NCI-H1417 (cell line): ENCODE results near the gene GSE1.
A peak's percentile ranks its signal among the peaks of the same experiment; 100 is the strongest.

ENCODE experiments used
- DNase-seq, 3 experiments: peaks; one replicate each; lab custom pipeline; 2025; lab: John Stamatoyannopoulos, UW

Gene GSE1

DNA sequence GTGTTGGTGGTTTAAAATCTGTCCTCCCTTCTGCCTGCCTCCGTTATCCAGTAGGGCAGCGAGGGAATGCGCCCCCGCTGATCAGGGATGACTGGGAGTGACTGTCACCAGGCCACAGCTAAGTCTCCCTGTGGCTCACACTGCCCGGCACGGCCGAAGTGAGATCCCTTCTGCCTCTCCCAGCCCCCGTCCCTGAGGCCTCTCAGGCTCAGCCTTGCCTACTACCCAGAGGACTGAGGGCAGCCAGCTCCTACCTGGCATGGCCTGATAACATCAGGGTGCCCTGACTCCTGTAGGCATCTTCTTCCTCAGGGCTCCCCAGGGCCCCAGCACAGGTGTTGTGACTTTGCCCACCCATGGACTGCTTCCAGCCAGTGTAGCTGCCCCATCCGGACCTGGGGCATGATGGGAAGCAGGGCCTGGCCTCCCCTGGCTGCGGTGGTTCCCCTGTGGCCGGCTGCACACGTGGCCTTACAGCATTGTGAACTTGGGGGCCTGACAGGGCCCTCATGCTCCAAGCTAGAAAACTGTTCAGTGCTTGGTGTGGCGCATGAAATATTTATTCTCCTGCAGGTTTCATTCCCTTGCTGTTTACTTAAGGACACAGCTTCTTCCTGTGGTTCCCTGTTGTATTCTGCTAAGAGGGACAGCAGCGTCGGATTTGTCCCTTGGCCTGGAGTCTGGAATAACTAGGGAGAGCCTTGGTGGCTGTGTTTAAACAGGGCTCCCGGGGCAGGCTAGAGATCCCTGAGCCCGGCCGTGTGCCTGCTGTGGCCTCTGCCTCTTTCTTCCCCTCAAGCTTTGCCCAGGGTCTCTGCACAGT lies 45.6 kb downstream of the GSE1 start:
- DNase-seq: no peak

DNA sequence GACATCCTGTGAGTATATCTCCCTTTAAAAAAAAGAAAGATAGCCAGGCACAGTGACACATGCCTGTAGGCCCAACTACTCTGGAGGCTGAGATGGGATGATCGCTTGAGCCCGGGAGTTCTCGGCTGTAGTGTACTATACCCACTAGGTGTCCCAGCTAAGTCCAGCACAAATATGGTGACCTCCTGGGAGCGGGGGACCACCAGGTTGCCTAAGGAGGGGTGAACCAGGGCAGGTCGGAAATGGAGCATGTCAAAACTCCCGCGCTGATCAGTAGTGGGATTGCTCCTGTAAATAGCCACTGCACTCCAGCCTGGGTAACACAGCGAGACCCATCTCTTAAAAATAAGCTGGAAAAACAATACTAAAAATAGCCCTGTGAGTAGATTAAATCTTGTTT lies 46.2 kb downstream of the GSE1 start:
- DNase-seq: no peak

DNA sequence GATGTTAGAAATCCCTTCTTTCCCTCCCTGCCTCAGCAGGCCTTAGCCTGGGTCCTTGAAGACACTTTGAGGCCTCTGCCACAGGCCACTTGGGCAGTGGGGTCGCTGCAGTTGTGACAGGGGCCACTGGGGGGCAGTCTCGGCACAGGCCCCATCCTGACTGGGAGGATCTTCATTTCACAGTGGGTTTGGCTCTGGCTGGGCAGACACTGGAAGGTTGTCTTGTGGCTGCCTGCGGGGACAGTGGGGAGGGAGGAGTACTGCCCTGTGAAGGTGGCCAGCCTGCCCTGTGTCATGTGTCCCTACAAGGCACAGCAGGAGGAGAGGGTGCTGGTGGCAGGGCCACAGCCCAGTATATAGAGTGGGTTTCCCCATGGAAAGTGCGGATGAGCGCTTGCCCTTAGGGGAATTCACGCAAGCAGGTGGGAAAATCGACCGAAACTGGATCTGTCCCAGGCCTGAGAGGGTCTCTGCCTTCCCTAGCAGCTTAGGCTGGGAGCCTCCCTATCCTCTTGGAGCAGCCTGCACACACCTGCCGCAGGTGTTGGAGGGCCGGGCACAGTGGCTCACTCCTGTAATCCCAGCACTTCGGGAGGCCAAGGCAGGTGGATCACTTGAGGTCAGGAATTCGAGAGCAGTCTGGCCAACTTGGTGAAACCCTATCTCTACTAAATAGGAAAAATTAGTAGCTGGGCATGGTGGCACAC lies 46.8 kb downstream of the GSE1 start:
- DNase-seq: peak; percentile 34 to 68 (median 36)

DNA sequence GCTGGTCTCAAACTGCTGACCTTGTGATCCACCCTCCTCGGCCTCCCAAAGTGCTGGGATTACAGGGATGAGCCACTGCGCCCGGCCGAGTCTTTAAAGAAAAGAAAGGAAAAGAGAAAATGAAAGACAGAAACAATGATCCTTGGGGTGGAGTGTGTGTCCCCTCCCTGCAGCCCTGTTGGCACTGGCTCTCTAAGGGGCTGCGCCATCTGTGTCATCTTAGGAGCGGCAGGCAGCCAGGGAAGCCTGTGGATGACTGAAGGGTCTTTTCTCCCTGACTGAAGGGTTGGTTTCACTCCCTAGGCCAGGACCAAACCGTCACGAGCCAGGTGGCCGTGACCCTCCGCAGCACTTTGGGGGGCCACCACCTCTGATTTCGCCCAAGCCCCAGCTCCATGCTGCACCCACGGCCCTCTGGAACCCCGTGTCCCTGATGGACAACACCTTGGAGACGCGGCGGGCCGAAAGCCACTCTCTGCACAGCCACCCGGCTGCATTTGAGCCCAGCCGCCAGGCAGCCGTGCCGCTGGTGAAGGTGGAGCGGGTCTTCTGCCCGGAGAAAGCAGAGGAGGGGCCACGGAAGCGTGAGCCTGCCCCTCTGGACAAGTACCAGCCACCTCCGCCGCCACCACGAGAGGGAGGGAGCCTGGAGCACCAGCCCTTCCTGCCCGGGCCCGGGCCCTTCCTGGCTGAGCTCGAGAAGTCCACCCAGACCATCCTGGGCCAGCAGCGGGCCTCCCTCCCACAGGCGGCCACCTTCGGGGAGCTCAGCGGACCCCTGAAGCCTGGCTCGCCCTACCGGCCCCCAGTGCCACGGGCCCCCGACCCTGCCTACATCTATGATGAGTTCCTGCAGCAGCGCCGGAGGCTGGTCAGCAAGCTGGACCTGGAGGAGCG lies 48.0 kb downstream of the GSE1 start:
- peak in 1 of 3 experiments; percentile 22 for DNase-seq

DNA sequence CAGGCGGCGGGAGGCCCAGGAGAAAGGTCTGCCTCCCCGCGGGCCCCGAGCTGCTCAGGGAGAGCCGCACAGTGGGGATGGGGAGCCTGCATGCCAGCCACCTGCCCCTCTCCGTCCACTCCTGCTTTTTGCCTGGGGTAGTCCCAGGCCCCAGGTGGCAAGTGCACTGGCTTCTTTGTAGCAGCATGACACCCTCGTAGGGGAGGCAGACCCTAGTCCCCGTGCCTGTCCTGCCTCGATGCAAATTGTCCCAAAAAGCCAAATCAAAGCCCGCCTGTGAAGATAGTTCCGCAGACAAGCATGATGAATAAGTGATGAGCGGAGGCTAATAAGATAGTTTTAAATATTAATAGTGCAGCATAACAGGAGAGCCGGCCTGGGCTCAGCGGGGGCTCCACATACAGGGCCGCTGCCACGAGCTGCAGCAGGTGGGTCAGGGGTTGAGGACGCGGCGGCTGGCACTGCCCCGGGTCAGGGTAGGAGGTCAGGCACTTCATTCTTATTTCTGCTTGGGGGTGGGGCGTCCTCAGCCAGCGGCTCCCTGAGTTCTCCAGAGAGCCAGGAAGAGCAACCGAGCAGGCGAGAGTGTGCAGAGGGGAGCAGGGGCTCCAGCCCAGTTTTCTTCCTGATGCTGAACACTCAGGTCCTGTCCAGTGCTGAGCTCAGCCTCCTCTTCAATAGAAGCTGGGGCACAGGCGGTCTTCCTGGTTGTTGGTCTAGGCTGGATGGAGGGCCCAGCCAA lies 48.8 kb downstream of the GSE1 start:
- DNase-seq: no peak

DNA sequence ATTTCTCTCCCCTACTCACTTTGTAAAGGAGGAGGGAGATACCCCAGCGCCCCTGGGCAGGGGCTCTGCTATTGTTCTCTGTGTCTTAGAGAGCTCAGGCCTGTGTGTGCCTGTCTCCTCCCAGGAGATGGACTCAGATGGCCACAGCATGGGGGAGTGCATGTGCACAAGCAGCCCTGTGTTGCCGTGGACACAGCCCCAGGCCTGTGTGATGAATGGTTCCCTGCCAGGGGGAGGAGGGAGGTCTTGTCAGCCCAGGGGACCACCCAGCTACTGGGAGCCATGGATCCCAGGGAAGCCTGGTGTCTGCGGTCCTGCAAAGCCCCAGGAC lies 49.3 kb downstream of the GSE1 start:
- peak in 2 of 3 experiments; percentile 31 to 73 for DNase-seq

DNA sequence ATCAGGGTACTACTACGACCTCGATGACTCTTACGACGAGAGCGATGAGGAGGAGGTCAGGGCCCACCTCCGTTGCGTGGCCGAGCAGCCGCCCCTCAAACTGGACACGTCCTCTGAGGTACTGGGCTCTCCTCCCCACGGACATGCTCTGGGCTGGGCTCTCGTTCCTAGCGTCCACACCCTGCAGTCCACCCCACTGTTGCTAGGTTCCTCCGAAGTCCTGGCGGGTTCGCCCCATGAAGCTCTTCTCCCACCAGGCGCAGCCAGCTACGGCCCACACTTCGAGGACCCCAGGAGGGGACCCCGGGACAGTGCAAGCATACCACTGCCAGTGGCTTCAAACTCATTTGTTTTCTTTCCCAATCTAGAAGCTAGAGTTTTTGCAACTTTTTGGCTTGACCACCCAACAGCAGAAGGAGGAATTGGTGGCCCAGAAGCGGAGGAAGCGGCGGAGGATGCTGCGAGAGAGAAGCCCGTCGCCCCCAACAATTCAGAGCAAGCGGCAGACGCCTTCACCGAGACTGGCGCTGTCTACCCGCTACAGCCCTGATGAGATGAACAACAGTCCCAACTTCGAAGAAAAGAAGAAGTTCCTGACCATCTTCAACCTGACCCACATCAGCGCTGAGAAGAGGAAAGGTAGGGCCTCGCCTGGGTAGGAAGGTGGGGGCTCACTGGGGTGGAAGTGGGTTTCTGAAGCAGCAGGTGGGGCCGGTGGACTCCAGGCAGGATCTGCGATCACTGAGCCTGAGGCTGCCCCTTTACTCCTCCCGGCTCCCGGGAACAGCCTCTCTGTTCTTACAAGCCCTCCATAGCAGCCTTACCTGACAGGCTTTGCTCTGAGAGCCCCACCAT lies 50.1 kb downstream of the GSE1 start:
- no peak for DNase-seq

DNA sequence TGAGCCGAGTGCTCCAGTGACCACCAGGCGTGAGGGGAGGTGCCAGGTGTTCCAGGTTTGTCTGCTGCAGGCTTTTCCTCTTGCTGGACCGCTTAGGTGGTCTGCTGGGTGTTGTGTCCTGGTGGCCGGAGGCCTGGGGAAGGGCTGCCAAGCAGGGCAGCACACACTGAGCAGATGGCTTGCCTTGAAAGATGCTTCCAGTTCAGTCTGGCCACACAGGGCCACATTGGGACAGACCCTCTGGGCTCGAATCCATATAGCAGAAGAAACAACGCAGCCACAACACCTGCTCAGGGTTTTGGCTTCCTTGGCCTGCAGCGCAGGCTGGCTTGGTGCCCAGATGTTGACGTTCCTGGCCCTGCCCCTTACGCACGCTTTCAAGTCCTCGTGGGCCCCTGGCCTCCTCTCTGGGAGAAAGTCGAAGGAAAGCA lies 50.8 kb downstream of the GSE1 start:
- peak in 2 of 3 experiments; percentile 11 to 27 for DNase-seq

DNA sequence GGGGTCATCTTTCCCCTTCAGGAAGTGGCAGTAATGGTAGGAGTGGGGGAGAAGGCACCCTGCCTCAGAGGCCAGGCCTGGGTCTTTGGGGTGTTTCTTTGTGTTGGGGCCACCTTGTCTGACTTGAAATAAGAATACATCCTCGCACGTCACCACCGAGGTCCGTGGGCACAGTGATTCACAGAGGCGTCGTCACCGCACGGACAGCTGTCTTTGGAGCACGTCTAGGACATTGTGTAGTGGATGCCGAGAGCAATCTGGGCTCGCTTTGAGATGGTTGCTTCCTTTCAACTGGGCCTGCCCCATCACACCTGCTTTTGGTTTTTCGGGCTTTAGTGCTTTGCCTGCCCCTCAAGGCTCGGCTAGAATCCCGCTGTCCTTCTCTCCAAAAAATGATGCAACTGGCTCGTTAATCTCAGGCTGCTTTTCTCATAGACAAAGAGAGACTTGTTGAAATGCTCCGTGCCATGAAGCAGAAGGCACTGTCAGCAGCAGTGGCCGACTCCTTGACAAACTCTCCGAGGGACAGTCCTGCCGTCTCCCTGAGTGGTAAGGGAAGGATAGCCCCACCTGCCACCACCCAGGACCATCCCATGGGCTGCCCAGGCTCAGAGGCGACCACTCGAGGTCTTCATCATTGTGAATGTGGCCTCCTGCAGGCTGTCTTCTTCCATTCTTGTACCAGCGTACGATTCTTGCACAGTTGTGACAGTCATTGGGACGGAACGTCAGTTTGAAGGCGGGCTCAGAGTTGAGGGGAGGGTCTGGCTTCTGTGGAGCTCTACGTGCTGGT lies 51.7 kb downstream of the GSE1 start:
- no peak for DNase-seq

DNA sequence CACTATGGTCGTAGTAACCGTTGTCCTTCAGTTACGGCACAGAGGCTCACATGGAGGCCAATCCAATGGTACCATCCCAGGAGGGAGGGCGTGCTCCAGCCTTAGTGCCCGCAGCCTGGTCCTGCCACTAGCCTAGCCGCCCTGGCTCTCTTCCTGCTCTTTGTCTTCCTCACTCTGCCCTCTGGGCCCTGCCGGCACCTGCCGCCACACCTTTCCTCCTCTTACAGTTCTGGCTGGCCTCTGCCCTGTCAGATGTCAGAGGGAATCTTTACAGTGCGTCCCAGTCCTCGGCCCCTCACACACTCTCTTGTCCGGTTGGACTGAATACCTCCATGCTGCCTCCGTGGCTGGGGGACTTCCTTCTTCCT lies 52.2 kb downstream of the GSE1 start:
- no peak for DNase-seq

DNA sequence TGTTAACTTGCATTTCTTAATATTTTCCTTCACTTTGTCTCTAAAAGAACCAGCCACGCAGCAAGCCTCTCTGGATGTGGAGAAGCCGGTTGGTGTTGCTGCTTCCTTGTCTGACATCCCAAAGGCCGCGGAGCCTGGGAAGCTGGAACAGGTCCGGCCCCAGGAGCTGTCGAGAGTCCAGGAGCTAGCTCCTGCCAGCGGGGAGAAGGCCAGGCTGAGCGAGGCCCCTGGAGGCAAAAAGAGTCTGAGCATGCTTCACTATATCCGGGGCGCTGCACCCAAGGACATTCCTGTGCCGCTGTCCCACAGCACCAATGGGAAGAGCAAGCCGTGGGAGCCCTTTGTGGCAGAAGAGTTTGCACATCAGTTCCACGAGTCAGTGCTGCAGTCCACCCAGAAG lies 52.8 kb downstream of the GSE1 start:
- no peak for DNase-seq

DNA sequence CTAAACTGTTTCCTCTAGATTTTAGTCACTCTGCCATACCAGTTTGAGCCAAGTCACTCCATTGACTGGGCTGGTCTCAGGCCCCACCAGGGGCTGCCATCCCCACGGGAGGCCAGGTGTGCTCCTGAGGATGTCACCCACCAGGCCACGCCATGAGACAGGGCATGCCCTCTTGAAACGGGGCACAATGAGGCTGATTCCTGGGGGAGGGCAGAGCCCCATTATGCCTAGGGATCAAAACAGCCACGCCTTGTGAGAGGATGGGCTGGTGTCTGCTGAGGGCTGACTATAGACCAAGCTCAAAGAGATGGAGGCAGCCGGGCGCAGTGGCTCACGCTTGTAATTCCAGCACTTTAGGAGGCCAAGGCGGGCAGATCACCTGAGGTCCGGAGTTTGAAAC lies 54.1 kb downstream of the GSE1 start:
- DNase-seq: no peak

DNA sequence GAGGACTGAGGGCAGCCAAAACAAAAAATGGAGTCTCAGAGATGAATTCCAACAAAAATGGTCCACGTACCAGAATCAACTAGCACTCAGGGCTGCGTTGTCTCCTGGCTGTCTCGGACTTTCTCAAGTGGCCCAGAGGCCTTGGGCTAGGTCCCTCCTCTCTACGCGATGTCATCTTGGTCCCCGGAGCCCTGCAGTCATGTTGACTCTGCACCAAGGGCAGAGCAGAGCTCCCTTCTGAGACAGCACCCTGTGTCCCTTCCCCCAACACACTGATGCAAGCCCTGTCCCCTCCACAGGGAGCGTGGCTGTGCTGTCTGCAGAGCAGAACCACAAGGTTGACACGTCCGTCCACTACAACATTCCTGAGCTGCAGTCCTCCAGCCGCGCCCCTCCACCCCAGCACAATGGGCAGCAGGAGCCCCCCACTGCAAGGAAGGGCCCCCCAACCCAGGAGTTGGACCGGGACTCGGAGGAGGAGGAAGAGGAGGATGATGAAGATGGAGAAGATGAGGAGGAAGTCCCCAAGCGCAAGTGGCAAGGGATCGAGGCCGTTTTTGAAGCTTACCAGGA lies 54.8 kb downstream of the GSE1 start:
- no peak for DNase-seq

DNA sequence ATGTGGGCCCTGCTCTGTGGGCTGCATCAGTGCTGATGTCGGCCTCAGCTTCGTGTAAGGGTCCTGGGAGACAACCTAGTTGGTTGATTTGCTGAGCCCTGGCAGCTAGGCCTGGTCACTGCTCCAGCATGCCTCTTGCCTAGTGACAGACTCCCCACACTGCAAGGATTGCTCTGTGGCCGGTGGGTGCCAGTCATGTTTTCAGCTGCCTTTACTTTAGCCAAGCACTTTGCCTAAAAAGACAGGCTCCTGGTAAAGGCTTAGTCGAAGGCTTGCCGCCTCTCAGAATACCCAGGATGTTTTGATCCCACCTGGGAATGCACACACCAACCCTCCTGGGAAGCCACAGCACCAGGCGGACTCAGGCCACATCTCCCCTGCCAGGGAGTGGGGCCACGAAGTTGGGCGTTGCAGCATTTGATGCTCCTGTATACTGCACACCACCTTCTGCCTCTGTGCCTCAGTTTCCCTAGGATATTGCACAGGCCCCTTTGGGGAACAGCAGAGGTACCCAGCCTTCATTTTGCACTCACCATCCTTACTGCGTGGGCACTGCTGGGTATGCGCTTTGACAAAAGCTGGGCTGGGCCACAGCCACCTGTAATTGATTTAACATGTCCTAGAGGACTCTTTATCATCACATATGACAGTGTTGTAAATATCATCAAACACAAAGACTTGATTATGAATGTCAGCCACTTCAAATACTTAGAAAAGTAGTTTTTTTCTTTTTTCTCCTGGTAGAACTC lies 55.7 kb downstream of the GSE1 start:
- DNase-seq: no peak

DNA sequence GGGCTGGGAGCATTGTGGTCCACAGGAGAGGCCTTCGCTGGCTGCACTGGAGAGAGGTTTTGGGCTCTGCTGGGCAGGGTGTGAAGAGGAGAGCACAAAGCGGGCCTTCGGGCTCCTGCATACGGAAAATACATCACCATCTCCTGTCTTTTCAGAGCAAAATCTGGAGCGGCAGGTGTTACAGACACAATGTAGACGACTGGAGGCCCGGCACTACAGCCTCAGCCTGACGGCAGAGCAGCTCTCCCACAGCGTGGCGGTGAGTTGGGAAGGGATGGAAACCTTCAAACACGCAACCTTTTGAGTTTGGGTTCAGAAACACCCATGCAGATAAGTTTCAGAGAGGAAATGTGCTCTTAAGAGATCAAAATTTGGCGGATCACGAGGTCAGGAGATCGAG lies 57.7 kb downstream of the GSE1 start:
- peak in 1 of 3 experiments; percentile 10 for DNase-seq

DNA sequence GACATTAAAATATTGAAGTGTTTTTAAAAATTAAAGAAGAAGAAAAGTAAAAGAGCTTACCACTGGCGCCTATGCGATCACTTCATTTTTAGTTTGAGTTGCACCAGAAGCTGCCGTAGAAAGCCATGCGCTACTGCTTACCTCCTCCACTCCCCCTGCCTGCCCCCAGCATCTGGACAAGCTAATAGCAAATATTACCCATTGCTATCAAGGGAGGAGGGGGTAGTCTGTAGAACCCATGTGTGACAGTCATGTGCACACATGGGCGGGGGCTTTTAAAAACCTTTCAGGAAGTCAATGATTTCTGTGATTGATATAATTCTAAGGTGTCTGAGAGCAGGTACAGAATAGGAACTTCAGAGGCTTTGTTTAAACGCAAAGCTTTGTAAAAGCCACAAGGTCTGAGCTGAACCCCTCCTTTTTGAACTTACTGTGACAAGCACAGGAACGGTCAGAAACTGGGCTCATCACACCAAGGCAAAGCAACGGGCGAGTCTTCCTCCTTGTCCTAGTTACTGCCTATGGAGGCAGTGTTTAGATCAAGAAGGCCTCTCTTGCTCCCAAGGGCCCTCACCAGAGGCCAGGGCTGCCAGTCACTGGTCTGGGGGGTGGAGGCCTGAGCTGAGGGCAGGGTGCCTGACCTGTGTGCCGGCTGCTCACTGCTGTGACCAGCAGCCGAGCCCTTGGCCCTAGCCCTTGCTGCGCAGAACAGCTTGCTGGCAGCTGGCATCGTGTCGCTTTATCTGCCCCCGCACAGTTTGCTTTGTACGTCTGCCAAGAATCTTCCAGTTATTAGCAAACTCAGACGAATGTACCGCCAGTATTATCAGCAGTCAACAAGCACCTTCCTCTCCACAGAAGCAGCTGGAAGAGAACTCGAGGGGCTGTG lies 60.7 kb downstream of the GSE1 start:
- DNase-seq: peak in 2 of 3 experiments; percentile 60 to 84

DNA sequence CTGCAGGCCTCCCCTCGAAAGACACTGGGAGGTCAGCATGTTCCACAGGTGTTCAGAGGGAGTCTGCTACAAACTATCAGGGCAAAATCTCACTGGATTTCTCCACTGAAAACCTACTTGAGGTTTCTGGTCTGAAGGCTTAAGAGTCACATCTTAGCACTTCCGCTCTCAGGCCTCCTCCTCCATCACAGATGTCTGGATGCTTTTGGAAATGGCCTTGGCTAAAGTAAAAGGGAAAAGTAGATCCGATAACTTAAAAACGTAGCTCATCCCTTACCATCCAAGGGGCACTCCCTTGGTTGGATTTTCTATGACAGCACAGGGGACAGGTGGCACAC lies 61.3 kb downstream of the GSE1 start:
- no peak for DNase-seq

DNA sequence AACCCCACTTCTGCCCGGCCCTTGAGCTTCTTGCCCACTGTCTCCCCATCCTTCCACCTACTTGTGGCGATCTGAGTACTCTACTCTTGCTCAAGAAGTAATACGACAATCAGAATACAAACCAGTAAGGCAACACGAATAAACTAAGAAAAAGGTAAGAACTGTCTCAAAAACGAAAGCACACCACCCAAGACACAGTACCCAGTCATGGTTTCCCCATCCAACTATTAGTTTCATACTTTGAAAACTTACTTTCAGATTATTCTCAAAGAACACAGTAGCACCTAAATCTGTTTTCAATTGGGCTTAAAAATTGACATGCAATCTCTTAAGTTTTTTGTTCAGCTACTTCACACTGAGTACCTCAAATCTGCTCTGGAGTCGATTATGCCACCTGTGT lies 61.7 kb downstream of the GSE1 start:
- peak in 1 of 3 experiments; percentile 43 for DNase-seq
